Immature natural killer cell (primary cell): ENCODE results near the gene TRIM27. TPM values are rescaled to one million over a fixed set of nuclear protein-coding genes. Genes with fewer than 3 reads are reported as not detected.

Experiments used
- DNase-seq, 3 donors: peaks; one replicate each; pipeline ENCODE4 v3.0.0; 2022; ENCODE audit warnings: mixed read lengths in 1 of 3
- H3K27ac Mint-ChIP-seq, 6 donors: one replicate each; pipeline ENCODE4 v1.8.0; 2020; ENCODE audit warnings: mixed read lengths in 6 of 6, mild to moderate bottlenecking in 5 of 6, inconsistent platforms in 4 of 6, moderate library complexity in 3 of 6
- H3K27me3 Mint-ChIP-seq, 3 donors: one replicate each; pipeline ENCODE4 v1.8.0; 2020 to 2021; ENCODE audit warnings: low read depth in 3 of 3, mild to moderate bottlenecking in 3 of 3, mixed read lengths in 3 of 3, moderate library complexity in 3 of 3, inconsistent platforms in 1 of 3
- H3K36me3 Mint-ChIP-seq, 3 donors: one replicate each; pipeline ENCODE4 v1.8.0; 2020; ENCODE audit warnings: mixed read lengths in 3 of 3, inconsistent platforms in 2 of 3, mild to moderate bottlenecking in 2 of 3
- H3K4me1 Mint-ChIP-seq, 2 donors: one replicate each; pipeline ENCODE4 v1.8.0; 2020; ENCODE audit warnings: inconsistent platforms in 2 of 2, mild to moderate bottlenecking in 2 of 2, mixed read lengths in 2 of 2, moderate library complexity in 1 of 2
- H3K4me3 Mint-ChIP-seq, 5 donors: one replicate each; pipeline ENCODE4 v1.8.0; 2020; ENCODE audit warnings: mild to moderate bottlenecking in 5 of 5, mixed read lengths in 5 of 5, inconsistent platforms in 3 of 5, moderate library complexity in 3 of 5
- H3K9me3 Mint-ChIP-seq, 6 donors: one replicate each; pipeline ENCODE4 v1.8.0; 2020; ENCODE audit warnings: mild to moderate bottlenecking in 6 of 6, mixed read lengths in 6 of 6, inconsistent platforms in 4 of 6, moderate library complexity in 3 of 6
- polyA plus RNA-seq, 3 donors: library from polyadenylated mRNA; unstranded; fragments of 300-500 nt; fragmentation: Illumina TruSeq; gene quantifications; one replicate each; pipeline ENCODE4 v1.2.3, GENCODE V29; 2021

TRIM27 gene
- polyA plus RNA-seq, 3 donors from 2014 or later: 30.2 to 51.1 (median 43.0) TPM

DNA sequence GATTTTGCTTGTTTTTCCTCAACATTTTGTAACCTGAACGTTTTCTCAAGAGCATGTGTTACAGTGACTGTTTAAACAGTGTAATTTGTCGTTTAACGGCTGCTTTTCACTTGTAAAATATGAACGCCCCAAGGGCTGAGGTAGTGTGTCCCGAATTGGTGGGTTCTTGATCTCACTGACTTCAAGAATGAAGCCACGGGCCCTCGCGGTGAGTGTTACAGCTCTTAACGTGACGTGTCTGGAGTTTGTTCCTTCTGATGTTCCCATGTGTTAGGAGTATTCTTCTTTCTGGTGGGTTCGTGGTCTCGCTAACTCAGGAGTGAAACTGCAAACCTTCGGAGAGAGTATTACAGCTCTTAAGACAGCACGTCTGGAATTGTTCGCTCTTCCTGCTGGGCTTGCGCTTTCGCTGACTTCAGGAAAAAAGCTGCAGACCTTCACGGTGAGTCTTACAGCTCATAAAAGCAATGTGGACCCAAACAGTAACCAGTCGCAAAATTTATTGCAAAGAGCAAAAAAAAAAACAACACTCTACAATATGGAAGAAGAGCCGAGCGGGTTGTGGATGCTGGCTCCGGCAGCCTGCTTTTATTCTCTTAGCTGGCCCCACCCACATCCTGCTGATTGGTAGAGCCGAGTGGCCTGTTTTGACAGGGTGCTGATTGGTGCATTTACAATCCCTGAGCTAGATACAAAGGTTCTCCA lies 25.1 kb upstream of the TRIM27 start:
- DNase-seq: no peak
- Mint-ChIP-seq H3K36me3 (no peaks in the 10 kb centered on the region), H3K9me3 (peaks cover 0 to 2% (median 0%) of the 10 kb centered on the region in 6 donors), H3K4me1 (peaks cover 15 to 17% of the 10 kb centered on the region in 2 donors), H3K4me3 (no peak overlapping the region), H3K27ac (no peak overlapping the region), H3K27me3 (peaks cover 15 to 23% (median 19%) of the 10 kb centered on the region in 3 donors)

DNA sequence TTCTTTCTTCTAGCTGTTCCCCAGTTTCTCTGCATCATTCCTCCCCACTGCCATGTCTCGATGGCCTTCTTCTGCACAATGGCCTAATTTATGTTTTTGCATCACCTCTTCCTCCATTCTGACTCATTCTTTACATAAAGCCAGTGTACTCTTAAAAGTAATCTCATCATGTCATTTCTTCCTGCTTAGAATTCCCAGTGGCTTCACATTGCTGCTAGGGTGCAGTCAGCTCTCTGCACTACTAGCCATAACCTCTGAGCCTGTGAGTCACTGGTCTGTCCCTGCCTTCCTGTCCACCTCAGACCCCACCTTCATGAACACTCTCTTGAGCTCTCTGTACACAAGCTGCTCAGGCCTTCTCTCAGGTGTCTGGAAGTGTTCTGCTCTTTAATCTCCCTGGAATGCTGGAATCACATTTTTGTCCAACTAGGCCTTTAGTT lies 24.1 kb upstream of the TRIM27 start:
- Mint-ChIP-seq H3K9me3 (no peaks in the 10 kb centered on the region), H3K36me3 (no peaks in the 10 kb centered on the region), H3K4me1 (peaks cover 19 to 20% of the 10 kb centered on the region in 2 donors), H3K27me3 (peaks cover 19 to 27% (median 23%) of the 10 kb centered on the region in 3 donors), H3K4me3 (no peak overlapping the region), H3K27ac (no peak overlapping the region)
- DNase-seq: no peak

DNA sequence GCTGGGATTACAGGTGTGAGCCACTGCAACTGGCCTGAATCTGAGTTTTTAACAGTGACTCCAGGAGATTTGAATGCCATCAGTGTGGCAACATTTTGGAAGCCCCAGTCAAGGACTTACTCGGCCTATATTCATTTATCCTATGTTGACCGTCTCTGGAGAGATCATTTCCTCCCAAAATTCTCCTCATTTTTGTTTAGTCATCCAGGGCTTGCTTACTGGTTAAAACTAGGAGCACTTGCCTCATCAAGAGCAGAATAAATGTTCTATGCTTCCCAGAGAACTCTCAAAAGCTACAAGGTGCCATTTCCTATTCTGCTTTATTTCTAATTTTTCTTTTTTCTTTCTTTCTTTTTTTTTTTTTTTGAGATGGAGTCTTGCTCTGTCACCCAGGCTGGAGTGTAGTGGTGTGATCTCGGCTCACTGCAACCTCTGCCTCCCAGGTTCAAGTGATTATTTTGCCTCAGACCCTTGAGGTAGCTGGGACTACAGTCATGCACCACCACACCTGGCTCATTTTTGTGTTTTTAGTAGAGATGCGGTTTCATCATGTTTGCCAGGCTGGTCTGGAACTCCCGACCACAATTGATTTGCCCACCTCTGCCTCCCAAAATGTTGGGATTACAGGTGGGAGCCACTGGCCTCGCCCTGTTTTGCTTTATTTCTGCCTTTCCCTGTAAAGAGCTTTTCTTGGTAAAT lies 23.4 kb upstream of the TRIM27 start:
- Mint-ChIP-seq H3K9me3 (no peaks in the 10 kb centered on the region), H3K36me3 (no peaks in the 10 kb centered on the region), H3K4me3 (no peak overlapping the region), H3K4me1 (peaks cover 25 to 26% of the 10 kb centered on the region in 2 donors), H3K27ac (no peak overlapping the region), H3K27me3 (peaks cover 19 to 31% (median 22%) of the 10 kb centered on the region in 3 donors)
- DNase-seq: no peak

DNA sequence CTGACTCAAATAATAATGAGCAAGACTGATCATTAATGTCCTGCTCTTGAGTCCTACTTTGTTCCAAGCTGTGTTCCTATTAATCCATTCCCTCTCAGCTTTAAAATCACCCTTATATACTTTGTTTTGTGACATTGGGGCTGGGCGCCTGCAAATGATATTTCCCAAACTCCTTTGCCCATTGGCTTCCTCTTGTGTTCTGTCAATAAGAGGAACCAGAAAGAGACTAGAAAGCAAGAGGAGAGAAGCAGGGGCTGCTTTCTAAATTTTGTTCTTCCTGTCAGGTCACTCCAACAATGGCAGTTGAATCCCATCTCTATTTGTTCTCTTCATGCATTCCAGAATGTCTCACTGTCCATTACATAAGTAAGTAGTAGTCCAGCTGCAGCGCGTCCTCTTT lies 21.6 kb upstream of the TRIM27 start:
- Mint-ChIP-seq H3K27ac (peak overlapping the region in 1 of 6 donors; percentile 11), H3K9me3 (no peaks in the 10 kb centered on the region), H3K36me3 (no peaks in the 10 kb centered on the region), H3K4me3 (no peak overlapping the region), H3K27me3 (peaks cover 28 to 42% (median 40%) of the 10 kb centered on the region in 3 donors), H3K4me1 (peaks cover 43 to 45% of the 10 kb centered on the region in 2 donors)
- DNase-seq: no peak

DNA sequence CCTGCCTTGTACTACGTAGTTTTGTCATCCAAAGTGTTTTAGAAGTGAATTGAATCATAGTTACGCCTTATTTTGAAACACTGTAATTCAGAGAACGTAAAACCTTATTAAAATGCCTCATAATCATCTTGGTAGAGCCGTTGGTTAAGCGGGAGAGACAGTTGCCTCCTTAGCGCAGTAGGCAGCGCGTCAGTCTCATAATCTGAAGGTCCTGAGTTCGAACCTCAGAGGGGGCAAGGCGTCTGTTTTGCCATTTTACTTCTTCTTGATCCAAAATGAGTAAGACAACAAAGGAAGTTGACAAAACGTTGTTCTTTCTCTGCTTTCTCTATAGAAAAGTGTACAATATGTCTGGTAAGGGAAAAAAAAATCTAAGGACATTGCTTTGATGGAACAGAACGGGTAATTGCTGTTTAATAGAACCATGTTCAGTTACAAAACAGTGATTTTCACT lies 20.7 kb upstream of the TRIM27 start:
- H3K4me3 Mint-ChIP-seq: peak overlapping the region; percentile 85 to 96 (median 89)
- H3K4me1 Mint-ChIP-seq: peaks cover 48 to 53% of the 10 kb centered on the region in 2 donors
- H3K27me3 Mint-ChIP-seq: peaks cover 27 to 48% (median 45%) of the 10 kb centered on the region in 3 donors
- DNase-seq: peak; percentile 67 to 80 (median 79)
- peak overlapping the region; percentile 84 to 91 (median 90) for H3K27ac Mint-ChIP-seq
- no peaks in the 10 kb centered on the region for H3K36me3 Mint-ChIP-seq
- no peaks in the 10 kb centered on the region for H3K9me3 Mint-ChIP-seq

DNA sequence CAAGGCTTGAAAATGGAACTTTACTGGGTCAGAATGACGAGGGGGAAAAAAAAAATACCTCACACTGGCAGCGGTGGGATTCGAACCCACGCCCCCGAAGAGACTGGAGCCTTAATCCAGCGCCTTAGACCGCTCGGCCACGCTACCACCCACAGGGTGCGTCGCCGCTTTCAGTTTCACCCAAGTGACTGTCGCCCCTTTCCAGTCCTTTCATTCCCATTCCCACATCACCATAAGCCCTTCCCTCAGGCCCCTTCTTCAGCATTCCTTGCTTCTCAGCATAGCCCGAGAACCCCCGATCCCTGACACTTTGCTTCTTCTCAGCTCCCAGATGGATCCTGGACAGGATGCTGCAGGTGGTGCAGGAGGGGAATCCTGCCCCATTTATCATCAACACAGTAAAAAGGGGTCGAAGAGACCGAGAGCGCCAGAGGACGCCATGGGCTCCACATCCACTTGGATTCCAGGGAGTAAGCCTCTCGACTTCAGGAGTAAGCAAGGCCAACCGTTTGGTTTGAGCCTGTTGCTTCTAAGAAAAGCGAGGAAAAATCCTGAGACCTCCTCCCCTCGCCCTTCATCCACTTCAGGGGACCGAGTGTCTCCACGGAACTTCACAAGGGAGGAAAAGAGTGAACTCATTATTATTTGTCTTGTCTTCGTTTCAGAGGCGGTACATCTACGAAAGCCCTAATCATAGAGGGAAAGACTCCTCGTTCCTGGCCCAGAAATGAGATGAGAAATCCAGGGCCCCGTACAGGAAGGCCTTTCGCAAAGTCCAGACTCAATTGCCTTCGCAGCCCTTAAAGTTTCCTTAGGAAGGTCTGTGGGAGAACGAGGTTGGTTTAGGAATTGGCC lies 20.0 kb upstream of the TRIM27 start:
- DNase-seq: peak; percentile 51 to 67 (median 60)
- H3K4me1 Mint-ChIP-seq: peaks cover 48 to 53% of the 10 kb centered on the region in 2 donors
- no peaks in the 10 kb centered on the region for H3K9me3 Mint-ChIP-seq
- no peaks in the 10 kb centered on the region for H3K36me3 Mint-ChIP-seq
- peak overlapping the region; percentile 85 to 96 (median 89) for H3K4me3 Mint-ChIP-seq
- peak overlapping the region; percentile 84 to 91 (median 90) for H3K27ac Mint-ChIP-seq
- H3K27me3 Mint-ChIP-seq: peaks cover 27 to 48% (median 43%) of the 10 kb centered on the region in 3 donors

DNA sequence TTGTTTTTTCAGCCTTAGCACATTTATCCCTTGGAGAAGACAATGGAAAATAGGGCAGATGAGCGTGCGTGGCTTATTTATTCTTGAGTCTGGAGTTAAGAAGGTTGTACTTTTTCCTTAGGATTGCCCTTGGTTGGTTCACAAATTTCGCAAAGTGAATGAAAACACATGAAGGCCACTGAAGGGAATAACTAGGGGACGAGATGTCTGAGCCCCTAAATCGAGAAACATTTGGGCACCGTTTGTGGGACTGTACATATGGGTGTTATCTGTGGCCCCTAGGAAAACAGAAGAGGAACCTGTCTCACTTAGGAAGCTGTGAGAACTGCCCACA lies 19.4 kb upstream of the TRIM27 start:
- Mint-ChIP-seq H3K36me3 (no peaks in the 10 kb centered on the region), H3K4me3 (peak overlapping the region; percentile 85 to 96 (median 89)), H3K9me3 (no peaks in the 10 kb centered on the region), H3K27me3 (peaks cover 27 to 48% (median 43%) of the 10 kb centered on the region in 3 donors), H3K27ac (peak overlapping the region in 2 of 6 donors; percentile 90 to 91), H3K4me1 (peaks cover 48 to 53% of the 10 kb centered on the region in 2 donors)
- DNase-seq: no peak

DNA sequence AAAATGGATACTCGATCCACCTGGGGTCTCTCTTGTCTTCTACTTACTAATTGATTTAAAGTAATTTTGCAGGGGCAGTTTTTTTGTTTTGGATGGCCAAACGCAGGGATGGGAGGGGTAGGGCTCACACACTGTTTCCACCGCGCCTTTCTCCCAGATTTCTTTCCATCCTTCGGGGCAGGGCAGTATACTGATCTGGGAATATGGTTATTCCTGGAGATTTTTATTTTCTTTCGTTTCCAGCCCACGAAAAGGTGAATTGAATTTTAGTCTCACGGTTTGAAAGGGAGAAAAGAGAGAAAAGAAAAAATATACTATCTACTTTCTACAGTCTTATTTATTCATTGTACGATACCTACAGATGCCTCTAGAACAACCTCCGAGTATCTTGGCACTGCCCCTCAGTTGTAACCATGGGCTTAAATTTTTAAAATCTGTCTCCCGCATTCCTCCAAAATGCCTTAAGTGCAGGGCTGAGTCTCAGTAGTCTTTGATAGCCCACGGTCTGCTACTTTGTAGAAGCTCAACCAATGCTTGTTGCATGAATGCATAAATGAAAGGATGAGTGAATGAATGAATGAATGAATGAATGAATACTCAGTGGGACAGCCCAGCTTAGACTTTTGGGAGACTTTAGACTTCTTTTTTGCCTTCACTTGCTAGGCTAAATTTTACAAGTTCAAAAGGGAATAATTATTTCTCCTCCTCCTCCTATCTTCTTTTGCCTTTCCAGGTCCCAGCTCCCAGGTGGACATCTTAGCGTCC lies 18.1 kb upstream of the TRIM27 start:
- peak overlapping the region; percentile 85 to 96 (median 93) for H3K27ac Mint-ChIP-seq
- H3K36me3 Mint-ChIP-seq: no peaks in the 10 kb centered on the region
- peak overlapping the region; percentile 91 to 96 (median 92) for H3K4me3 Mint-ChIP-seq

DNA sequence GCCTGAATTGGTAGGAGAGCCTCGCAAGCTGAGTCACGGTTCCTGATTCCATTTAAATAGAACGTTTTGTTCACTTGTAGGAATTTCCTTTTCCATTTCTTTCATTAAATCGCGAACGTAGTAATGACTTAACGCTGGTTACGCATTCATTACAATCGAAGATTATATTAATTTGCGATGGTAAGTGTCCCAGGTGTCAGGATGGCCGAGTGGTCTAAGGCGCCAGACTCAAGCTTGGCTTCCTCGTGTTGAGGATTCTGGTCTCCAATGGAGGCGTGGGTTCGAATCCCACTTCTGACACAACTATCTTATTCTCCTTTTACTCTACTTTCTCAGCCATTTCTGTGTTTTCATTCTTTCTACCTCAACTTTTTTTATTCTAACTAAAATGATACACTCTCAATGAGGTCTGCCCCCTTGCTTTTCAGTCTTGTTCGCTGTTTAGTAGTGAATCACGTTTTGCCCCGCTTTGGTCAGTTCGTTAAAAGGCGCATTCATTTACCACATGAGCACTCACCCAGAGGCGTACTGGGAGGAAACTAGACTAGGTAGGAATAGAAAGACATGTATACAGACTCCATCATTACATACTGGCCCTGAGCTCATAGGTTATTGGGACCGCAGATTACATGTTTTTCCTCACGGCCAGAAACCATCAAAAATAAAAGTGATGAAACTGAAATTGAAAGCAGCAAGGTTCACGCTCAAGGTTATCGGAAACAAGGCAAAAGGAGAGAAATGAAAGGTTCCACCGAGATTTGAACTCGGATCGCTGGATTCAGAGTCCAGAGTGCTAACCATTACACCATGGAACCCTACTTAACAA lies 17.3 kb upstream of the TRIM27 start:
- H3K36me3 Mint-ChIP-seq: no peaks in the 10 kb centered on the region
- H3K27ac Mint-ChIP-seq: peak overlapping the region; percentile 85 to 96 (median 93)
- H3K4me3 Mint-ChIP-seq: peak overlapping the region; percentile 91 to 96 (median 92)
- H3K9me3 Mint-ChIP-seq: no peaks in the 10 kb centered on the region
- peak; percentile 84 to 90 (median 88) for DNase-seq
- peaks cover 27 to 48% (median 43%) of the 10 kb centered on the region in 3 donors for H3K27me3 Mint-ChIP-seq
- H3K4me1 Mint-ChIP-seq: peaks cover 48 to 53% of the 10 kb centered on the region in 2 donors

More for the DNA sequence above, 18.1 kb upstream of the TRIM27 start:
- H3K9me3 Mint-ChIP-seq: no peaks in the 10 kb centered on the region
- peaks cover 27 to 48% (median 43%) of the 10 kb centered on the region in 3 donors for H3K27me3 Mint-ChIP-seq
- peaks cover 48 to 53% of the 10 kb centered on the region in 2 donors for H3K4me1 Mint-ChIP-seq
- no peak for DNase-seq

DNA sequence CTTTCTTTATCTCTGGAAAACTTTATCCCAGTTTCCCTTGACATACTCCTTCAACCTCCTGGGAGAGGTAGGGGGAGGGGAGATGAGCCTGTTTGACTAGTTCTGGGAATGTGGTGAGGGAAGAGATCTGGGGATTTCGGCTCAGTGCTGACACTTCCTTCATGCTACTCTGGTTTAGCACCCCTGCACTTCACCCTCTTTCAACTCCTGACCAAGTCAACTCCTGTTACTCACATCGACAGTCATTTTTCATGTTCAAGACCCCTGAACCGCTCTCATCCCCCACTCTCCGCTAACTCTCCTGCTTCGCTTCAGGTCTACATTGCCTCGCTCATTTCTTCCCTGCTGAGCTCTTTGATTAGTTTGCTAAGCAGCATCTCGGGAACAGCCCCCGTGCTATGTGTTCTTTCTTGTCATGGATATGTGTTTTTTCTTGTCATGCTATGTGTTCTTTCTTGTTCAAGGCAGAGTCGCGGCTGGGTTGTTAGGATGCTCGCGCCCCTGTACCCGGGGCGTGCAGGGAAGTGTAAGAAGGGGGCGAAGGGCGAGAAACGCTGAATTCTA lies 16.6 kb upstream of the TRIM27 start:
- peak in 1 of 3 donors; percentile 30 for DNase-seq
- Mint-ChIP-seq H3K27ac (peak overlapping the region; percentile 85 to 96 (median 93)), H3K36me3 (no peaks in the 10 kb centered on the region), H3K27me3 (peaks cover 27 to 48% (median 43%) of the 10 kb centered on the region in 3 donors), H3K4me1 (peaks cover 48 to 53% of the 10 kb centered on the region in 2 donors), H3K9me3 (no peaks in the 10 kb centered on the region), H3K4me3 (peak overlapping the region; percentile 91 to 96 (median 92))

DNA sequence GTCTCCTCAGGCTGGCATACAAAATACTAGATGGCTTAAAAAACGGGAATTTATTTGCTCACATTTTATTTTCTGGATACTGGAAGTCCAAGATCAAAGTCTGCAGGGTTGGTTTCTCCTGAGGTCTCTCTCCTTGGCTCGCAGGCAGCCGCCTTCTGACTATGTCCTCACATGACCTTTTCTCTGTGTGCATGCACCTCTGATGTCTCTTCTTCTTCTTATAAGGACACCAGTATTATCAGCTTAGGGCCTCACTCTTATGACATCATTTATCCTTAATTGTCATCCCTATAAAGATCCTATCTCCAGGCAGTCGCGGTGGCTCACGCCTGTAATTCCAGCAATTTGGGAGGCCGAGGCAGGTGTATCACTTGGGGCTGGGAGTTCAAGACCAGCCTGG lies 9.3 kb upstream of the TRIM27 start:
- DNase-seq: no peak
- Mint-ChIP-seq H3K27ac (peak overlapping the region in 1 of 6 donors; percentile 23), H3K27me3 (peaks cover 0 to 3% (median 2%) of the 10 kb centered on the region in 3 donors), H3K4me3 (no peak overlapping the region), H3K36me3 (peaks cover 0 to 2% (median 0%) of the 10 kb centered on the region in 3 donors), H3K4me1 (no peaks in the 10 kb centered on the region), H3K9me3 (no peaks in the 10 kb centered on the region)
